C4-2B (cell line): ENCODE measurements around the gene HRH4.

Experiments
- ZFX ChIP-seq: fragments of 450-650 bp; IDR thresholded peaks from 2 replicates; pipeline ENCODE4 v1.6.1; 2017
- TF ChIP-seq, protein P1 (sequence below): fragments of 450-650 bp; conservative IDR thresholded peaks from 2 replicates; pipeline ENCODE4 v1.5.1; 2017; ENCODE audit warnings: mild to moderate bottlenecking

DNA sequence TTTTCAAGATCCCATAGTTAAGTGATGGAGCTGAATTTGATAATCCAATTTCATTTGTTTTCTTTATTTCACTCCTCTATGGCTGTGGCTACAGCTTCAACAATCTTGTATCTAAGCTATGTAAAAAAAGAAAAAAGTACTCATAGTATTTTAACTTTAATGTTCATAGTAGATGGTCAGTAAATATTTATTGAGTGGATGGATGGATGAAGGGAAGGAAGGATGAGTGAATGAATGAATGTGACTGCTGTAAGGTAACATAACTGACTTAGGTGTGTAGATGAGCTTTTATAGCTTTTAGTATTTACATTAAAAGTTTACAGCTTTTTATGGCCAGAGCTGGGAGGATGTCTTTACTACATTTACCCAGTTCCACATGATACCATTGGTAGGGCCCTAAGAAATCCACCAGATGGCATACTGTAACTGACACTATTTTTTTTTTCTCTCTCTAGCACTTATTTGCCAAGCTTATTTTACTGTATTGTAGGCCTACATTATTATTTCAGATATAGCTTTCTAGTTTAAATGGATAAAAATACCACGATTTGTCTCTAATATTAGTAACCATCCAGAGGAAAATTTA, 13.4 kb upstream of the HRH4 start:
- TF ChIP-seq, protein P1, sequence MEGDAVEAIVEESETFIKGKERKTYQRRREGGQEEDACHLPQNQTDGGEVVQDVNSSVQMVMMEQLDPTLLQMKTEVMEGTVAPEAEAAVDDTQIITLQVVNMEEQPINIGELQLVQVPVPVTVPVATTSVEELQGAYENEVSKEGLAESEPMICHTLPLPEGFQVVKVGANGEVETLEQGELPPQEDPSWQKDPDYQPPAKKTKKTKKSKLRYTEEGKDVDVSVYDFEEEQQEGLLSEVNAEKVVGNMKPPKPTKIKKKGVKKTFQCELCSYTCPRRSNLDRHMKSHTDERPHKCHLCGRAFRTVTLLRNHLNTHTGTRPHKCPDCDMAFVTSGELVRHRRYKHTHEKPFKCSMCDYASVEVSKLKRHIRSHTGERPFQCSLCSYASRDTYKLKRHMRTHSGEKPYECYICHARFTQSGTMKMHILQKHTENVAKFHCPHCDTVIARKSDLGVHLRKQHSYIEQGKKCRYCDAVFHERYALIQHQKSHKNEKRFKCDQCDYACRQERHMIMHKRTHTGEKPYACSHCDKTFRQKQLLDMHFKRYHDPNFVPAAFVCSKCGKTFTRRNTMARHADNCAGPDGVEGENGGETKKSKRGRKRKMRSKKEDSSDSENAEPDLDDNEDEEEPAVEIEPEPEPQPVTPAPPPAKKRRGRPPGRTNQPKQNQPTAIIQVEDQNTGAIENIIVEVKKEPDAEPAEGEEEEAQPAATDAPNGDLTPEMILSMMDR = peak; percentile 74
- TF ChIP-seq ZFX = no peak
